WTC11 (cell line): Measurements from ENCODE around the gene SLC25A10.

Experiments
- E2F1 ChIP-seq: sonication (generic); formaldehyde crosslinking; IDR thresholded peaks from 2 replicates; pipeline ENCODE4 v1.8.0; 2022; ENCODE audit warnings: mild to moderate bottlenecking, missing genetic modification reagents
- ESRRA ChIP-seq: sonication (generic); formaldehyde crosslinking; IDR thresholded peaks from 2 replicates; pipeline ENCODE4 v1.8.1; 2022; ENCODE audit warnings: mild to moderate bottlenecking, missing genetic modification reagents, borderline replicate concordance
- FOXP1 ChIP-seq: sonication (generic); formaldehyde crosslinking; IDR thresholded peaks from 2 replicates; pipeline ENCODE4 v1.8.0; 2022; ENCODE audit warnings: missing genetic modification reagents, mild to moderate bottlenecking, moderate library complexity, borderline replicate concordance
- JUN ChIP-seq: sonication (generic); formaldehyde crosslinking; IDR thresholded peaks from 2 replicates; pipeline ENCODE4 v1.8.0; 2023; ENCODE audit warnings: mild to moderate bottlenecking, missing genetic modification reagents
- MAX ChIP-seq: sonication (generic); formaldehyde crosslinking; IDR thresholded peaks from 2 replicates; pipeline ENCODE4 v1.8.0; 2022; ENCODE audit warnings: mild to moderate bottlenecking, missing genetic modification reagents
- NR2C2 ChIP-seq: sonication (generic); formaldehyde crosslinking; IDR thresholded peaks from 2 replicates; pipeline ENCODE4 v1.8.0; 2022; ENCODE audit warnings: mild to moderate bottlenecking, missing genetic modification reagents
- RORB ChIP-seq: fragments of 250-450 bp; sonication (Bioruptor Pico); IDR thresholded peaks from 2 replicates; pipeline ENCODE4 v1.9.0; 2021; ENCODE audit warnings: mild to moderate bottlenecking
- TEAD4 ChIP-seq: sonication (generic); formaldehyde crosslinking; IDR thresholded peaks from 2 replicates; pipeline ENCODE4 v1.8.0; 2022; ENCODE audit warnings: mild to moderate bottlenecking, missing genetic modification reagents
- ZNF121 ChIP-seq: sonication (generic); formaldehyde crosslinking; IDR thresholded peaks from 2 replicates; pipeline ENCODE4 v1.8.0; 2023; ENCODE audit warnings: missing genetic modification reagents
- ZNF423 ChIP-seq: fragments of 250-450 bp; sonication (Bioruptor Pico); IDR thresholded peaks from 2 replicates; pipeline ENCODE4 v2.1.2; 2022; ENCODE audit warnings: mild to moderate bottlenecking, moderate library complexity
- TF ChIP-seq, protein P1 (sequence below): fragments of 200-600 bp; IDR thresholded peaks from 2 replicates; pipeline ENCODE4 v1.8.0; 2022; ENCODE audit warnings: antibody characterized with exemption
- TF ChIP-seq, protein P2 (sequence below): sonication (generic); formaldehyde crosslinking; IDR thresholded peaks from 2 replicates; pipeline ENCODE4 v1.8.1; 2022; ENCODE audit warnings: mild to moderate bottlenecking, missing genetic modification reagents, moderate library complexity, borderline replicate concordance
- TF ChIP-seq, protein P3 (sequence below): fragments of 250-450 bp; sonication (Bioruptor Pico); IDR thresholded peaks from 2 replicates; pipeline ENCODE4 v2.1.2; 2022; ENCODE audit warnings: mild to moderate bottlenecking, moderate library complexity

DNA sequence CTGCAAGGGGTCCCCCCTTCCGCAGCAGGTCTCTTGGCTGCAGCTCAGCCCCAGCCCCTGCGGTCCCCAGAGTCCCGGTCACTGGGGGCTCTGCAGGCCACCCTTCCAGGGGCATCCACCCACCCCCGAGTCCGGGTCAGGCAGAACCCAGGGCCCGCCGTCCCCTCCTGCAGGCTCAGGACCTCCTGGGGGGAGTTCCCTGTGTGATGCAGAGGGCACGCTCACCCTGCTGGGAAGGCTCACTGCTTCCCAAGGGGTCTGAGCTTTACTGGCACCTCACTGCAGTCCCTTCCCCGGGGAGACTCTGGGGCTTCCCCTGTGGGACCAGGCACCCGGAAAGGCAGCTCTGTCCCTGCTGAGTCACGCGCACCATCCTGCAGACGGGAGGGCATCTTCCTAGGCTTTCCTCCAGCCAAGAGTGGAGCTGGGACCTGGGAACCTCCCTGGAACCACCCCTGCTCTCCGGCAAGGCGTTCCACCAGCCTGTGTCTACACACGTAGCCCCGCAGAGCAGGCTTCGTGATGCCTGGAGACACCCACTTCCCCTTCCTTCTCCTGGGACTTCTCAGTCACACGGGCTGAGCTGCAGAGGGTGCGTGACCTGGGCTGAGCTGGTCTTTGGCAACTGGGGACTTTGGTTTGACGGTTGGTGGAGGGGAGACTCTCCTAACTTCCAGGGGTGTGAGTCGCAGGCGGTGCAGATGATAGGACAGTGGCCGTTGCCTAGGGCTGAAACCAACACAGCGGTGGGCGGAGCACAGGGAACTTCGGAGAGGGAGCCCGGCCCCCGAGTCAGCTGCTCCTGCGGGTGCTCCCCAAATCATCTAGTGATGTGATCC lies 23.4 kb downstream of the SLC25A10 start:
- TF ChIP-seq, protein P1, sequence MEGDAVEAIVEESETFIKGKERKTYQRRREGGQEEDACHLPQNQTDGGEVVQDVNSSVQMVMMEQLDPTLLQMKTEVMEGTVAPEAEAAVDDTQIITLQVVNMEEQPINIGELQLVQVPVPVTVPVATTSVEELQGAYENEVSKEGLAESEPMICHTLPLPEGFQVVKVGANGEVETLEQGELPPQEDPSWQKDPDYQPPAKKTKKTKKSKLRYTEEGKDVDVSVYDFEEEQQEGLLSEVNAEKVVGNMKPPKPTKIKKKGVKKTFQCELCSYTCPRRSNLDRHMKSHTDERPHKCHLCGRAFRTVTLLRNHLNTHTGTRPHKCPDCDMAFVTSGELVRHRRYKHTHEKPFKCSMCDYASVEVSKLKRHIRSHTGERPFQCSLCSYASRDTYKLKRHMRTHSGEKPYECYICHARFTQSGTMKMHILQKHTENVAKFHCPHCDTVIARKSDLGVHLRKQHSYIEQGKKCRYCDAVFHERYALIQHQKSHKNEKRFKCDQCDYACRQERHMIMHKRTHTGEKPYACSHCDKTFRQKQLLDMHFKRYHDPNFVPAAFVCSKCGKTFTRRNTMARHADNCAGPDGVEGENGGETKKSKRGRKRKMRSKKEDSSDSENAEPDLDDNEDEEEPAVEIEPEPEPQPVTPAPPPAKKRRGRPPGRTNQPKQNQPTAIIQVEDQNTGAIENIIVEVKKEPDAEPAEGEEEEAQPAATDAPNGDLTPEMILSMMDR, result no peak
- TF ChIP-seq NR2C2 (CRISPR knock-in tag) (no peak), ESRRA (CRISPR knock-in tag) (no peak), MAX (CRISPR knock-in tag) (no peak), TEAD4 (CRISPR knock-in tag) (no peak), ZNF121 (CRISPR knock-in tag) (no peak), ZNF423 (CRISPR knock-in tag) (no peak), JUN (no peak), FOXP1 (CRISPR knock-in tag) (no peak), E2F1 (CRISPR knock-in tag) (no peak), RORB (CRISPR knock-in tag) (no peak)
- TF ChIP-seq, protein P2, sequence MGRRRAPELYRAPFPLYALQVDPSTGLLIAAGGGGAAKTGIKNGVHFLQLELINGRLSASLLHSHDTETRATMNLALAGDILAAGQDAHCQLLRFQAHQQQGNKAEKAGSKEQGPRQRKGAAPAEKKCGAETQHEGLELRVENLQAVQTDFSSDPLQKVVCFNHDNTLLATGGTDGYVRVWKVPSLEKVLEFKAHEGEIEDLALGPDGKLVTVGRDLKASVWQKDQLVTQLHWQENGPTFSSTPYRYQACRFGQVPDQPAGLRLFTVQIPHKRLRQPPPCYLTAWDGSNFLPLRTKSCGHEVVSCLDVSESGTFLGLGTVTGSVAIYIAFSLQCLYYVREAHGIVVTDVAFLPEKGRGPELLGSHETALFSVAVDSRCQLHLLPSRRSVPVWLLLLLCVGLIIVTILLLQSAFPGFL (CRISPR knock-in tag), result no peak
- TF ChIP-seq, protein P3, sequence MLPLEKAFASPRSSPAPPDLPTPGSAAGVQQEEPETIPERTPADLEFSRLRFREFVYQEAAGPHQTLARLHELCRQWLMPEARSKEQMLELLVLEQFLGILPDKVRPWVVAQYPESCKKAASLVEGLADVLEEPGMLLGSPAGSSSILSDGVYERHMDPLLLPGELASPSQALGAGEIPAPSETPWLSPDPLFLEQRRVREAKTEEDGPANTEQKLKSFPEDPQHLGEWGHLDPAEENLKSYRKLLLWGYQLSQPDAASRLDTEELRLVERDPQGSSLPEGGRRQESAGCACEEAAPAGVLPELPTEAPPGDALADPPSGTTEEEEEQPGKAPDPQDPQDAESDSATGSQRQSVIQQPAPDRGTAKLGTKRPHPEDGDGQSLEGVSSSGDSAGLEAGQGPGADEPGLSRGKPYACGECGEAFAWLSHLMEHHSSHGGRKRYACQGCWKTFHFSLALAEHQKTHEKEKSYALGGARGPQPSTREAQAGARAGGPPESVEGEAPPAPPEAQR, result no peak
